ENCODE measurements around the gene EPB41L5.

GRCh38 chr2:120195553-120195952 is 182.7 kb downstream of the EPB41L5 start:
- TF ChIP-seq, protein P1, sequence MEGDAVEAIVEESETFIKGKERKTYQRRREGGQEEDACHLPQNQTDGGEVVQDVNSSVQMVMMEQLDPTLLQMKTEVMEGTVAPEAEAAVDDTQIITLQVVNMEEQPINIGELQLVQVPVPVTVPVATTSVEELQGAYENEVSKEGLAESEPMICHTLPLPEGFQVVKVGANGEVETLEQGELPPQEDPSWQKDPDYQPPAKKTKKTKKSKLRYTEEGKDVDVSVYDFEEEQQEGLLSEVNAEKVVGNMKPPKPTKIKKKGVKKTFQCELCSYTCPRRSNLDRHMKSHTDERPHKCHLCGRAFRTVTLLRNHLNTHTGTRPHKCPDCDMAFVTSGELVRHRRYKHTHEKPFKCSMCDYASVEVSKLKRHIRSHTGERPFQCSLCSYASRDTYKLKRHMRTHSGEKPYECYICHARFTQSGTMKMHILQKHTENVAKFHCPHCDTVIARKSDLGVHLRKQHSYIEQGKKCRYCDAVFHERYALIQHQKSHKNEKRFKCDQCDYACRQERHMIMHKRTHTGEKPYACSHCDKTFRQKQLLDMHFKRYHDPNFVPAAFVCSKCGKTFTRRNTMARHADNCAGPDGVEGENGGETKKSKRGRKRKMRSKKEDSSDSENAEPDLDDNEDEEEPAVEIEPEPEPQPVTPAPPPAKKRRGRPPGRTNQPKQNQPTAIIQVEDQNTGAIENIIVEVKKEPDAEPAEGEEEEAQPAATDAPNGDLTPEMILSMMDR (IDR thresholded peaks at IDR 0.05): no peak
- no peak for TF ChIP-seq POLR2A (IDR thresholded peaks at IDR 0.05)

Measured in adrenal gland (tissue), 5 donors.